HepG2 (cell line): ENCODE measurements around the gene ALKBH5. TPM values are rescaled to one million over a fixed set of nuclear protein-coding genes. Genes with fewer than 3 reads are reported as not detected.

Experiments used
- CHCHD3 ChIP-seq: sonication (generic); formaldehyde crosslinking; IDR thresholded peaks from 2 replicates; pipeline ENCODE4 v1.8.0; 2022; ENCODE audit warnings: mild to moderate bottlenecking, missing genetic modification reagents, moderate library complexity
- DRAP1 ChIP-seq: IDR thresholded peaks from 2 replicates; pipeline ENCODE4 v1.6.1; 2016; ENCODE audit warnings: missing genetic modification reagents, missing compliant biosample characterization
- ERF ChIP-seq: IDR thresholded peaks from 2 replicates; pipeline ENCODE4 v1.6.1; 2018; ENCODE audit warnings: missing biosample characterization, missing genetic modification reagents
- EZH2 ChIP-seq: conservative IDR thresholded peaks from 2 replicates; pipeline ENCODE4 v1.6.1; 2012; ENCODE audit warnings: mild to moderate bottlenecking, low read depth, low read length, moderate library complexity
- FOXM1 ChIP-seq: sonication (generic); formaldehyde crosslinking; IDR thresholded peaks from 2 replicates; pipeline ENCODE4 v1.5.0; 2020; ENCODE audit warnings: missing genetic modification reagents
- HOXA5 ChIP-seq: sonication (generic); formaldehyde crosslinking; IDR thresholded peaks from 2 replicates; pipeline ENCODE4 v1.4.0; 2020; ENCODE audit warnings: missing genetic modification reagents
- MLXIP ChIP-seq: sonication (generic); formaldehyde crosslinking; IDR thresholded peaks from 2 replicates; pipeline ENCODE4 v1.9.0; 2021; ENCODE audit warnings: missing genetic modification reagents, borderline replicate concordance
- MTA1 ChIP-seq: sonication (generic); formaldehyde crosslinking; IDR thresholded peaks from 2 replicates; pipeline ENCODE4 v1.4.0; 2020; ENCODE audit warnings: missing genetic modification reagents, mild to moderate bottlenecking, borderline replicate concordance
- NKX3-1 ChIP-seq: sonication (generic); formaldehyde crosslinking; IDR thresholded peaks from 2 replicates; pipeline ENCODE4 v1.5.0; 2020; ENCODE audit warnings: missing genetic modification reagents
- NPAS2 ChIP-seq: sonication (generic); formaldehyde crosslinking; IDR thresholded peaks from 2 replicates; pipeline ENCODE4 v1.8.0; 2022; ENCODE audit warnings: mild to moderate bottlenecking, missing genetic modification reagents, borderline replicate concordance
- REST ChIP-seq, 2 experiments: IDR thresholded peaks; 2 replicates each; pipeline ENCODE4 v1.6.1; 2011 to 2012; ENCODE audit warnings: low read length in 2 of 2, borderline replicate concordance in 1 of 2, low read depth in 1 of 2, mild to moderate bottlenecking in 1 of 2, moderate library complexity in 1 of 2
- SRY ChIP-seq: sonication (generic); formaldehyde crosslinking; IDR thresholded peaks from 2 replicates; pipeline ENCODE4 v1.8.0; 2022; ENCODE audit warnings: mild to moderate bottlenecking, missing genetic modification reagents
- YEATS4 ChIP-seq: sonication (generic); formaldehyde crosslinking; IDR thresholded peaks from 2 replicates; pipeline ENCODE4 v1.4.0; 2020; ENCODE audit warnings: missing genetic modification reagents, borderline replicate concordance
- ZFY ChIP-seq: sonication (generic); formaldehyde crosslinking; IDR thresholded peaks from 2 replicates; pipeline ENCODE4 v1.4.0; 2020; ENCODE audit warnings: missing genetic modification reagents
- ZNF234 ChIP-seq: sonication (generic); formaldehyde crosslinking; conservative IDR thresholded peaks from 2 replicates; pipeline ENCODE4 v1.5.1; 2020; ENCODE audit warnings: mild to moderate bottlenecking, missing genetic modification reagents
- ZNF331 ChIP-seq: sonication (generic); formaldehyde crosslinking; IDR thresholded peaks from 2 replicates; pipeline ENCODE4 v1.4.0; 2020; ENCODE audit warnings: missing genetic modification reagents
- polyA plus RNA-seq, 8 experiments: library from polyadenylated mRNA; depleted of rRNA in 3 of 8; stranded (reverse) in 7 of 8; unstranded in 1 of 8; fragments of >200 nt; fragmentation: Illumina TruSeq in 4 of 8; extraction: Trizol in 4 of 8; gene quantifications; 2 replicates each; pipeline versions ENCODE4 v1.2.1 to v1.2.3, GENCODE V29; 2011 to 2016; ENCODE audit warnings: low read depth in 4 of 8, missing spikeins in 1 of 8, mixed read lengths in 1 of 8; ENCODE audit not compliant: insufficient read depth in 1 of 8
- total RNA-seq, 5 experiments: library from RNA; depleted of rRNA; stranded (reverse); fragments of >200 nt; fragmentation: Illumina TruSeq; extraction: Trizol; gene quantifications; 2 replicates each; pipeline ENCODE4 v1.2.3, GENCODE V29; 2016; ENCODE audit warnings: low read depth in 1 of 5
- TF ChIP-seq, protein P1 (sequence below): sonication (generic); formaldehyde crosslinking; IDR thresholded peaks from 2 replicates; pipeline ENCODE4 v1.4.0; 2020; ENCODE audit warnings: missing genetic modification reagents
- TF ChIP-seq, protein P2 (sequence below): IDR thresholded peaks from 2 replicates; pipeline ENCODE4 v1.6.1; 2016; ENCODE audit warnings: mild to moderate bottlenecking, missing biosample characterization, missing genetic modification reagents
- TF ChIP-seq, protein P3 (sequence below): sonication (generic); formaldehyde crosslinking; IDR thresholded peaks from 2 replicates; pipeline ENCODE4 v1.4.0; 2020; ENCODE audit warnings: mild to moderate bottlenecking, low read depth, missing genetic modification reagents

Gene ALKBH5
- total and polyA plus RNA-seq, 2 of the 13 experiments (the other 11 are each of a cell fraction or from before 2014, with no cell fraction given), result 68.9 to 76.9 TPM

DNA sequence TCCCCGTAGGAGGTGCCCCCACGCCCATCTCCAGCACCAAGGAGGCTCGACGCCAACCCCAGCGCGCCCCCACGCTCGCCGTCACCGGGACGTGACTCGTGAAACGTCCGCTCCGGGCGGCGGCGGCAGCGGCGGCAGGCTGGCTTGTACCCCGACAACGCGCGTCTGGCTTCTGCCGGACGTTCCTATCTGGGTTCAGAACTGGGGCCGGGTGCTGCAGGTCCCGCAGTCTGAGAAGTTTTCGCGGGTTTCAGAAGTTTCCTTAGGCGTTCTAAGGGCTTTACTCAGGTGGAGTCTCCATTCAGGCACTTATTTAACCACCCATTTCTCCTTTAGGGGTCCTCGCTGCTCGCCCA is 672 bp upstream of the ALKBH5 start (continued):
- peak; percentile 81; the same call in 1 of the 2 replicates for TF ChIP-seq YEATS4 (CRISPR knock-in tag)
- TF ChIP-seq SRY (CRISPR knock-in tag), result peak; percentile 68; the same call in 1 of the 2 replicates
- TF ChIP-seq ERF (CRISPR knock-in tag), result no peak; the same call in 1 of the 2 replicates
- TF ChIP-seq REST (IDR thresholded peaks at IDR 0.05; ENCODE audit: borderline replicate concordance in 1 of 2, low read depth in 1 of 2, low read length in 2 of 2), result no peak; a peak in 1 of 4 replicates
- no peak for TF ChIP-seq DRAP1 (CRISPR knock-in tag)
- no peak for TF ChIP-seq EZH2
- TF ChIP-seq, protein P1, sequence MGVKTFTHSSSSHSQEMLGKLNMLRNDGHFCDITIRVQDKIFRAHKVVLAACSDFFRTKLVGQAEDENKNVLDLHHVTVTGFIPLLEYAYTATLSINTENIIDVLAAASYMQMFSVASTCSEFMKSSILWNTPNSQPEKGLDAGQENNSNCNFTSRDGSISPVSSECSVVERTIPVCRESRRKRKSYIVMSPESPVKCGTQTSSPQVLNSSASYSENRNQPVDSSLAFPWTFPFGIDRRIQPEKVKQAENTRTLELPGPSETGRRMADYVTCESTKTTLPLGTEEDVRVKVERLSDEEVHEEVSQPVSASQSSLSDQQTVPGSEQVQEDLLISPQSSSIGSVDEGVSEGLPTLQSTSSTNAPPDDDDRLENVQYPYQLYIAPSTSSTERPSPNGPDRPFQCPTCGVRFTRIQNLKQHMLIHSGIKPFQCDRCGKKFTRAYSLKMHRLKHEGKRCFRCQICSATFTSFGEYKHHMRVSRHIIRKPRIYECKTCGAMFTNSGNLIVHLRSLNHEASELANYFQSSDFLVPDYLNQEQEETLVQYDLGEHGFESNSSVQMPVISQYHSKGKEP, result no peak
- TF ChIP-seq ZFY (CRISPR knock-in tag), result no peak
- no peak for TF ChIP-seq MLXIP
- no peak for TF ChIP-seq NPAS2 (CRISPR knock-in tag)
- TF ChIP-seq, protein P2, sequence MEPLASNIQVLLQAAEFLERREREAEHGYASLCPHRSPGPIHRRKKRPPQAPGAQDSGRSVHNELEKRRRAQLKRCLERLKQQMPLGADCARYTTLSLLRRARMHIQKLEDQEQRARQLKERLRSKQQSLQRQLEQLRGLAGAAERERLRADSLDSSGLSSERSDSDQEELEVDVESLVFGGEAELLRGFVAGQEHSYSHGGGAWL (CRISPR knock-in tag), result no peak
- no peak for TF ChIP-seq ZNF331
- TF ChIP-seq ZNF234 (CRISPR knock-in tag), result no peak
- peak; percentile 86; the same call in 1 of the 2 replicates for TF ChIP-seq HOXA5
- peak; percentile 86; the same call in 1 of the 2 replicates for TF ChIP-seq MTA1 (CRISPR knock-in tag)
- TF ChIP-seq, protein P3, sequence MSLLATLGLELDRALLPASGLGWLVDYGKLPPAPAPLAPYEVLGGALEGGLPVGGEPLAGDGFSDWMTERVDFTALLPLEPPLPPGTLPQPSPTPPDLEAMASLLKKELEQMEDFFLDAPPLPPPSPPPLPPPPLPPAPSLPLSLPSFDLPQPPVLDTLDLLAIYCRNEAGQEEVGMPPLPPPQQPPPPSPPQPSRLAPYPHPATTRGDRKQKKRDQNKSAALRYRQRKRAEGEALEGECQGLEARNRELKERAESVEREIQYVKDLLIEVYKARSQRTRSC, result no peak; the same call in 1 of the 2 replicates
- no peak for TF ChIP-seq CHCHD3 (CRISPR knock-in tag)
- TF ChIP-seq FOXM1 (CRISPR knock-in tag), result no peak
- TF ChIP-seq NKX3-1 (CRISPR knock-in tag), result peak; percentile 82
